Mesendoderm (in vitro differentiated cells): ENCODE measurements around the gene ZGPAT.

ENCODE experiments used
- DNase-seq: peaks from one replicate; pipeline ENCODE4 v3.0.0; 2013
- H2AK5ac ChIP-seq: 2 replicates; pipeline ENCODE4 v1.6.1; 2013; ENCODE audit warnings: low read length, inconsistent platforms
- H2BK120ac ChIP-seq: 2 replicates; pipeline ENCODE4 v1.6.1; 2013; ENCODE audit warnings: low read depth, mild to moderate bottlenecking, low read length, moderate library complexity, mixed read lengths
- H2BK15ac ChIP-seq: replicated peaks from 2 replicates; pipeline ENCODE4 v1.6.1; 2013; ENCODE audit warnings: low read depth, mild to moderate bottlenecking, moderate library complexity
- H2BK5ac ChIP-seq: 2 replicates; pipeline ENCODE4 v1.6.1; 2013; ENCODE audit warnings: low read length, inconsistent platforms
- H3K18ac ChIP-seq: 2 replicates; pipeline ENCODE4 v1.6.1; 2013; ENCODE audit warnings: mild to moderate bottlenecking, low read length, mixed read lengths
- H3K23ac ChIP-seq: one replicate; pipeline ENCODE4 v1.6.1; 2013; ENCODE audit warnings: low read length
- H3K27ac ChIP-seq: 2 replicates; pipeline ENCODE4 v1.5.1; 2013; ENCODE audit warnings: low read depth, mild to moderate bottlenecking, inconsistent platforms, low read length, moderate library complexity
- H3K27me3 ChIP-seq: 2 replicates; pipeline ENCODE4 v1.6.1; 2013; ENCODE audit warnings: low read length, control low read depth, mild to moderate bottlenecking, inconsistent platforms; ENCODE audit not compliant: insufficient read depth, poor library complexity
- H3K36me3 ChIP-seq: 2 replicates; pipeline ENCODE4 v1.6.1; 2013; ENCODE audit warnings: low read length, inconsistent platforms; ENCODE audit not compliant: control insufficient read depth, insufficient read depth
- H3K4ac ChIP-seq: one replicate; pipeline ENCODE4 v1.6.1; 2013; ENCODE audit warnings: low read depth, mild to moderate bottlenecking, low read length, moderate library complexity
- H3K4me1 ChIP-seq: 2 replicates; pipeline ENCODE4 v1.6.1; 2013; ENCODE audit warnings: low read depth, low read length, inconsistent platforms; ENCODE audit not compliant: control insufficient read depth
- H3K4me2 ChIP-seq: 2 replicates; pipeline ENCODE4 v1.6.1; 2013; ENCODE audit warnings: low read length
- H3K4me3 ChIP-seq: 2 replicates; pipeline ENCODE4 v1.5.1; 2013; ENCODE audit warnings: mild to moderate bottlenecking, low read length
- H3K56ac ChIP-seq: one replicate; pipeline ENCODE4 v1.6.1; 2013; ENCODE audit warnings: low read length
- H3K79me1 ChIP-seq: 2 replicates; pipeline ENCODE4 v1.6.1; 2013; ENCODE audit warnings: low read length, inconsistent platforms
- H3K79me2 ChIP-seq: 2 replicates; pipeline ENCODE4 v1.6.1; 2013; ENCODE audit warnings: mild to moderate bottlenecking, low read length; ENCODE audit not compliant: control insufficient read depth, insufficient read depth
- H3K9ac ChIP-seq: 2 replicates; pipeline ENCODE4 v1.6.1; 2013; ENCODE audit warnings: low read length, inconsistent platforms
- H4K5ac ChIP-seq: one replicate; pipeline ENCODE4 v1.6.1; 2013; ENCODE audit warnings: low read length
- H4K8ac ChIP-seq: one replicate; pipeline ENCODE4 v1.6.1; 2013; ENCODE audit warnings: low read depth, mild to moderate bottlenecking, control low read depth, low read length, moderate library complexity
- WGBS: extraction: QIAGEN DNeasy Blood & Tissue Kit; methylation state at CpG from one replicate; pipeline ENCODE4 v1.1.7; 2013; ENCODE audit warnings: low lambda C conversion rate, missing lambda C conversion rate; ENCODE audit not compliant: insufficient coverage; ENCODE audit errors: extremely low coverage; 5-methylcytosine and 5-hydroxymethylcytosine counted together

ZGPAT gene

GRCh38 chr20:63690003-63690897, 17.6 kb upstream of the ZGPAT start:
- no peak overlapping the region for H3K23ac ChIP-seq
- no peak overlapping the region for H4K5ac ChIP-seq
- no peaks in the 10 kb centered on the region for H3K79me1 ChIP-seq
- no peak overlapping the region for H2BK120ac ChIP-seq
- H3K4me2 ChIP-seq = no peak overlapping the region
- no peak overlapping the region for H2AK5ac ChIP-seq
- H3K56ac ChIP-seq = no peak overlapping the region
- H4K8ac ChIP-seq = no peak overlapping the region
- H3K18ac ChIP-seq = no peak overlapping the region
- H3K9ac ChIP-seq = no peak overlapping the region
- no peaks in the 10 kb centered on the region for H3K27me3 ChIP-seq
- DNase-seq = no peak
- WGBS = no CpG with 5 or more reads among the region's 40 CpGs
- H2BK5ac ChIP-seq = no peak overlapping the region
- no peak overlapping the region for H2BK15ac ChIP-seq
- H3K27ac ChIP-seq = no peak overlapping the region
- no peaks in the 10 kb centered on the region for H3K79me2 ChIP-seq
- H3K4ac ChIP-seq = no peak overlapping the region
- H3K4me3 ChIP-seq = no peak overlapping the region
- no peaks in the 10 kb centered on the region for H3K4me1 ChIP-seq
- H3K36me3 ChIP-seq = no peaks in the 10 kb centered on the region

GRCh38 chr20:63690898-63691710, 16.7 kb upstream of the ZGPAT start:
- Histone ChIP-seq H3K9ac (no peak overlapping the region), H3K27ac (no peak overlapping the region), H3K27me3 (no peaks in the 10 kb centered on the region), H3K4me1 (no peaks in the 10 kb centered on the region), H2BK5ac (no peak overlapping the region), H3K4me3 (no peak overlapping the region), H3K56ac (no peak overlapping the region), H3K79me1 (no peaks in the 10 kb centered on the region), H4K5ac (no peak overlapping the region), H2BK15ac (no peak overlapping the region), H3K79me2 (no peaks in the 10 kb centered on the region), H3K4ac (no peak overlapping the region), H3K18ac (no peak overlapping the region), H3K36me3 (no peaks in the 10 kb centered on the region), H2AK5ac (no peak overlapping the region), H4K8ac (no peak overlapping the region), H3K4me2 (no peak overlapping the region), H2BK120ac (no peak overlapping the region), H3K23ac (no peak overlapping the region)
- no peak for DNase-seq
- no CpG with 5 or more reads among the region's 24 CpGs for WGBS

DNA sequence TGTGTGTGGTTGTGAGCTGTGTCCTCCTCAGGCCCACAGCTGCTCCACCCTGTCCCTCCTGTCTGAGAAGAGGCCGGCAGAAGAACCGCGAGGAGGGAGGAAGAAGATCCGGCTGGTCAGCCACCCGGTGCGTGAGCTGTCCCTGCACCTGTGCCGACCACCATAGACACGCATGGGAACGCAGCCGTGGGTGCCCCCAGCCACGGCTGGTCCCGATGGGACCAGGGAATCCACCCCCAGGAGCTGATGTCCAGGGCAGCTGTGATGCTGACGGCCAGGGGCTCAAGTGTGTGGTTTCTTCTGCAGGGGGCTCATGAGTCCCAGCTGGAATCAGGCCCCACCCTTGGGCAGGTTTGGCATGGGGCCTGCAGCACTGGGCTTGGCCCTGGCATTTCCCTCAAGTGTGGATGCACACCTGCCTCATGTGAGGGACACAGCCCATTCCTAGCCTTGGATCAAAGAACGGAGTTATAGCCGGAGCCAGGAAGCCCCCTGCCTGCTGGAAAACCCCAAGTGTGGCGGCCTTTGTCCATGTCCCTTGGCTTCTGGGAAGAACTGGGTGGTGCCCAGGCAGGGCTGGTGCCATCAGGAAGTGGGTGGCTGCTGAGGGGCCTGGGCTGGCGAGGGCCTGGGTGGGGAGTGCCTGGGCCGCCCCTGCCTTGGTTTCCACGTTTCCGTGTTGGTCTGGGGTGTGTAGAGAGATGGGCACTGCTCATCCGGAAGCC, 16.0 kb upstream of the ZGPAT start:
- H3K79me2 ChIP-seq = no peaks in the 10 kb centered on the region
- H2BK15ac ChIP-seq = no peak overlapping the region
- no peaks in the 10 kb centered on the region for H3K79me1 ChIP-seq
- H3K4me3 ChIP-seq = no peak overlapping the region
- H2BK5ac ChIP-seq = no peak overlapping the region
- no peak overlapping the region for H3K9ac ChIP-seq
- H3K27me3 ChIP-seq = no peaks in the 10 kb centered on the region
- no peaks in the 10 kb centered on the region for H3K4me1 ChIP-seq
- no peaks in the 10 kb centered on the region for H3K36me3 ChIP-seq
- no peak overlapping the region for H2AK5ac ChIP-seq
- H3K56ac ChIP-seq = no peak overlapping the region
- no peak overlapping the region for H2BK120ac ChIP-seq
- no CpG with 5 or more reads among the region's 21 CpGs for WGBS
- no peak overlapping the region for H4K5ac ChIP-seq
- no peak overlapping the region for H3K4ac ChIP-seq
- no peak overlapping the region for H4K8ac ChIP-seq
- no peak overlapping the region for H3K4me2 ChIP-seq
- H3K23ac ChIP-seq = no peak overlapping the region
- no peak overlapping the region for H3K27ac ChIP-seq
- no peak overlapping the region for H3K18ac ChIP-seq
- no peak for DNase-seq

- no peak overlapping the region for H2AK5ac ChIP-seq
- H3K56ac ChIP-seq = no peak overlapping the region
- H3K23ac ChIP-seq = no peak overlapping the region
- H3K79me2 ChIP-seq = no peaks in the 10 kb centered on the region
- H2BK15ac ChIP-seq = no peak overlapping the region
- H3K36me3 ChIP-seq = no peaks in the 10 kb centered on the region
- no CpG with 5 or more reads among the region's 20 CpGs for WGBS
- no peak overlapping the region for H3K9ac ChIP-seq
- no peak overlapping the region for H4K8ac ChIP-seq
- H3K4ac ChIP-seq = no peak overlapping the region
- H3K18ac ChIP-seq = no peak overlapping the region
- no peaks in the 10 kb centered on the region for H3K79me1 ChIP-seq
- no peak overlapping the region for H3K4me3 ChIP-seq
- H4K5ac ChIP-seq = no peak overlapping the region
- H2BK120ac ChIP-seq = no peak overlapping the region
- H3K4me1 ChIP-seq = no peaks in the 10 kb centered on the region
- no peaks in the 10 kb centered on the region for H3K27me3 ChIP-seq
- no peak overlapping the region for H3K27ac ChIP-seq
- H3K4me2 ChIP-seq = no peak overlapping the region
- no peak overlapping the region for H2BK5ac ChIP-seq
- no peak for DNase-seq
Observed at GRCh38 chr20:63692436-63693082, 15.3 kb upstream of the ZGPAT start.

GRCh38 chr20:63693083-63693732, 14.6 kb upstream of the ZGPAT start:
- Histone ChIP-seq H3K36me3 (no peaks in the 10 kb centered on the region), H3K56ac (no peak overlapping the region), H2BK15ac (no peak overlapping the region), H3K9ac (no peak overlapping the region), H3K79me1 (no peaks in the 10 kb centered on the region), H2BK5ac (no peak overlapping the region), H4K5ac (no peak overlapping the region), H3K27ac (no peak overlapping the region), H3K4ac (no peak overlapping the region), H3K79me2 (no peaks in the 10 kb centered on the region), H3K4me1 (no peaks in the 10 kb centered on the region), H3K4me2 (no peak overlapping the region), H3K23ac (no peak overlapping the region), H2BK120ac (no peak overlapping the region), H2AK5ac (no peak overlapping the region), H4K8ac (no peak overlapping the region), H3K4me3 (no peak overlapping the region), H3K18ac (no peak overlapping the region), H3K27me3 (no peaks in the 10 kb centered on the region)
- WGBS = no CpG with 5 or more reads among the region's 10 CpGs
- DNase-seq = no peak
